Measurements from ENCODE around the gene BCR. TPM values are rescaled to one million over a fixed set of nuclear protein-coding genes. Genes with fewer than 3 reads are reported as not detected.

Gene BCR
- total and polyA plus RNA-seq, 7 donors, result 2.7 to 7.7 (median 6.5) TPM

GRCh38 chr22:23147617-23148387 is 32.5 kb upstream of the BCR start:
- H3K36me3 ChIP-seq (ENCODE audit: insufficient read depth in 1 of 2, low read depth in 1 of 2), result no peaks in the 10 kb centered on the region
- no peak overlapping the region for H3K4me3 ChIP-seq
- H3K27me3 ChIP-seq (ENCODE audit: insufficient read depth in 3 of 3, low read length in 2 of 3), result peaks cover 0 to 26% (median 0%) of the 10 kb centered on the region in 3 donors
- WGBS, 3 donors, result 44 to 58% (median 45%) methylated on average over 6 of the region's 6 CpGs
- intact Hi-C loops (cut with DNase I), result no loop called here
- no peaks in the 10 kb centered on the region for H3K9me3 ChIP-seq
- TF ChIP-seq, protein P1, sequence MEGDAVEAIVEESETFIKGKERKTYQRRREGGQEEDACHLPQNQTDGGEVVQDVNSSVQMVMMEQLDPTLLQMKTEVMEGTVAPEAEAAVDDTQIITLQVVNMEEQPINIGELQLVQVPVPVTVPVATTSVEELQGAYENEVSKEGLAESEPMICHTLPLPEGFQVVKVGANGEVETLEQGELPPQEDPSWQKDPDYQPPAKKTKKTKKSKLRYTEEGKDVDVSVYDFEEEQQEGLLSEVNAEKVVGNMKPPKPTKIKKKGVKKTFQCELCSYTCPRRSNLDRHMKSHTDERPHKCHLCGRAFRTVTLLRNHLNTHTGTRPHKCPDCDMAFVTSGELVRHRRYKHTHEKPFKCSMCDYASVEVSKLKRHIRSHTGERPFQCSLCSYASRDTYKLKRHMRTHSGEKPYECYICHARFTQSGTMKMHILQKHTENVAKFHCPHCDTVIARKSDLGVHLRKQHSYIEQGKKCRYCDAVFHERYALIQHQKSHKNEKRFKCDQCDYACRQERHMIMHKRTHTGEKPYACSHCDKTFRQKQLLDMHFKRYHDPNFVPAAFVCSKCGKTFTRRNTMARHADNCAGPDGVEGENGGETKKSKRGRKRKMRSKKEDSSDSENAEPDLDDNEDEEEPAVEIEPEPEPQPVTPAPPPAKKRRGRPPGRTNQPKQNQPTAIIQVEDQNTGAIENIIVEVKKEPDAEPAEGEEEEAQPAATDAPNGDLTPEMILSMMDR (IDR thresholded peaks at IDR 0.05), result no peak
- peaks cover 4% of the 10 kb centered on the region for H3K4me1 ChIP-seq
- DNase-seq (no peak), ATAC-seq (no peak)
- H3K27ac ChIP-seq, result no peak overlapping the region

DNA sequence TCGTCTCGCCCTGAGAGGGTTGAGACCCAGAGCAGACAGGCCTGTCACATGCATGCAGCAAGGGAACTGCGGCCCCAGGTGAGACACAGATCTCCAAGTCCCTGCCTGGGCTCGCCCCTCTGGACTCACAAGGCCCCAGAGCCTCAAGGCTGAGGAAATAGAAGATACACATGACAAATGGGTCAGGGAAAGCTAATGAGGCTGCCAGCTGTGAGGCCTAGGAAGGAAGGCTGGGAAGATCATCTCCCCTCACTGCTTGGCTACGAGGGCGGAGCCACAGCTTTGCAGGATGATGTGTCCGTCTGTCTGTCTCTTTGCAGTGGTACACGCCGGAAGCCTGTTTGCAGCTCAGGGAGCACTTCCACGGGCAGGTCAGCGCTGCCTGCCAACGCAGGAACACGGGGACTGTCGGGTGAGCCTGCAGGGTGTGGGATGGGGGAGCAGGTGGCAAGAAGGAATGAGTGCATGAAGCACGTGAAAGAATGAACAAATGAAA is 30.5 kb upstream of the BCR start:
- ATAC-seq (no peak), DNase-seq (no peak)
- no peak overlapping the region for H3K4me3 ChIP-seq
- TF ChIP-seq, protein P1 (IDR thresholded peaks at IDR 0.05), result no peak
- peaks cover 2% of the 10 kb centered on the region for H3K4me1 ChIP-seq
- H3K27ac ChIP-seq, result no peak overlapping the region
- H3K36me3 ChIP-seq (ENCODE audit: insufficient read depth in 1 of 2, low read depth in 1 of 2), result no peaks in the 10 kb centered on the region
- WGBS, 3 donors, result 69 to 73% (median 70%) methylated on average over 15 of the region's 15 CpGs
- H3K9me3 ChIP-seq, result no peaks in the 10 kb centered on the region
- intact Hi-C loops (cut with DNase I), result no loop called here
- peaks cover 0 to 18% (median 0%) of the 10 kb centered on the region in 3 donors for H3K27me3 ChIP-seq (ENCODE audit: insufficient read depth in 3 of 3, low read length in 2 of 3)

GRCh38 chr22:23150762-23151161 is 29.5 kb upstream of the BCR start:
- H3K27ac ChIP-seq, result no peak overlapping the region
- no peaks in the 10 kb centered on the region for H3K9me3 ChIP-seq
- no peaks in the 10 kb centered on the region for H3K4me1 ChIP-seq
- intact Hi-C loops (cut with DNase I), result no loop called here
- peaks cover 0 to 16% (median 0%) of the 10 kb centered on the region in 3 donors for H3K27me3 ChIP-seq (ENCODE audit: insufficient read depth in 3 of 3, low read length in 2 of 3)
- WGBS, 3 donors, result 86 to 94% (median 86%) methylated on average over 6 of the region's 6 CpGs
- ATAC-seq (no peak), DNase-seq (no peak)
- H3K36me3 ChIP-seq (ENCODE audit: insufficient read depth in 1 of 2, low read depth in 1 of 2), result no peaks in the 10 kb centered on the region
- TF ChIP-seq, protein P1 (IDR thresholded peaks at IDR 0.05), result no peak
- H3K4me3 ChIP-seq, result no peak overlapping the region

GRCh38 chr22:23151827-23152226 is 28.5 kb upstream of the BCR start:
- no peak for ATAC-seq
- intact Hi-C loops (cut with DNase I), result no loop called here
- H3K4me3 ChIP-seq, result no peak overlapping the region
- no peak overlapping the region for H3K27ac ChIP-seq
- H3K27me3 ChIP-seq (ENCODE audit: insufficient read depth in 3 of 3, low read length in 2 of 3), result peaks cover 0 to 10% (median 0%) of the 10 kb centered on the region in 3 donors
- no peaks in the 10 kb centered on the region for H3K4me1 ChIP-seq
- 88 to 91% (median 90%) methylated on average over 16 of the region's 16 CpGs for WGBS, 3 donors
- H3K9me3 ChIP-seq, result no peaks in the 10 kb centered on the region
- no peaks in the 10 kb centered on the region for H3K36me3 ChIP-seq (ENCODE audit: insufficient read depth in 1 of 2, low read depth in 1 of 2)
- TF ChIP-seq, protein P1 (IDR thresholded peaks at IDR 0.05), result no peak
- no peak for DNase-seq
